ENCODE measurements around the gene HOXD3. TPM values are rescaled to one million over a fixed set of nuclear protein-coding genes. Genes with fewer than 3 reads are reported as not detected.
A peak's percentile ranks its signal among the peaks of the same experiment; 100 is the strongest.

The HOXD3 gene
- total and polyA plus RNA-seq, 2 experiments from 2014 or later, result 2.3 to 3.2 TPM

DNA sequence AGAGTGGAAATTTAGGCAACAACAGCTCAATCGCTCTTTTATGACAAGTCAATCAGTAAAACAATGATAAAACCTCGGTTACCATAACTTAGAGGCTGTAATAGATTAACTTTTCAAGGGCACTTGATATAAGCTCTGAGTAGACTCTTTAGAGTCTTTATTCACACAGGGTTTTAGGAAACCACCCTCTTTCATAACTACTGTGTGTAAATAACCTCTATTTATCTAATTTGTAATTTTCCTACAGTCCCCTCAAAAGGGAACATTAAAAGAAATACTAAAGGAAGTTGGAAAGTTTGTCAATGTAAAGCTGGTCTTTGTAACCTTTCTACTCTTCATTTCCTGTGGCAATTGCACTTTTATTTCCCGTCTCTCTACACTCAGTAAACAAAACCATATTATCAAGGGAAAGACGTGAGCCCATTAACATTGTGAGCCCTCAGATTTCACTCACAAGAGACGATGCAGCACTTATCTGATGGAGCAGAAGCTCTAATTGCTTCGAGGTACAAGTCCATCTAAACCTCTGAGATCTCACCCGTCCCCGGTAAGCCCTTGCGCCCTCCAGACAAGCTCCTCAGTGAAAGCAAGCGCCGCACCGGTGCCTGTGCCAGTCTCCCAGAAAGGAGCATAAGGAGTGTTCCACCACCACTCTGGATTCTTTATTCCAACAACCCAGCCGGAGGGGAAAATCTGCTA is 30.2 kb downstream of the HOXD3 start:
- Histone ChIP-seq H3K9me2 (ENCODE audit: insufficient read depth) (no peaks in the 10 kb centered on the region), H4K20me1 (ENCODE audit: insufficient read depth) (no peaks in the 10 kb centered on the region), H3K27me3 (replicated peaks; ENCODE audit: insufficient read depth) (no peaks in the 10 kb centered on the region), H3K27ac (peak overlapping the region; percentile 54), H3F3A (ENCODE audit: insufficient read depth) (peaks cover 6% of the 10 kb centered on the region; the same call in 1 of the 2 replicates), H3K4me1 (ENCODE audit: insufficient read depth) (0 out of 2 replicates have a peak, but pooled peaks cover 5% of the 10 kb centered on the region), H3K36me3 (ENCODE audit: low read depth) (no peaks in the 10 kb centered on the region), H3K9me3 (ENCODE audit: low read depth) (no peaks in the 10 kb centered on the region), H3K4me2 (ENCODE audit: unreplicated experiment) (peak overlapping the region; percentile 87), H3K9ac (peak overlapping the region; percentile 83), H3K4me3 (peak overlapping the region; percentile 86), H3K79me2 (ENCODE audit: insufficient read depth) (peaks cover 9% of the 10 kb centered on the region; the same call in 1 of the 2 replicates), H2AFZ (peak overlapping the region; percentile 96)
- peak; percentile 64 for DNase-seq
- 14 to 15% methylated on average over 13 of the region's 13 CpGs for WGBS, 2 experiments (ENCODE audit: low coverage in 1 of 2, low lambda C conversion rate in 2 of 2, missing lambda C conversion rate in 2 of 2)
- TF ChIP-seq EZH2 (IDR thresholded peaks at IDR 0.05; ENCODE audit: insufficient read depth, poor library complexity, severe bottlenecking), result no peak
- no peak for TF ChIP-seq EZH2phosphoT487 (IDR thresholded peaks at IDR 0.05; ENCODE audit: insufficient read depth, low read depth)
- in situ Hi-C loops (cut with MboI), result no loop called here

DNA sequence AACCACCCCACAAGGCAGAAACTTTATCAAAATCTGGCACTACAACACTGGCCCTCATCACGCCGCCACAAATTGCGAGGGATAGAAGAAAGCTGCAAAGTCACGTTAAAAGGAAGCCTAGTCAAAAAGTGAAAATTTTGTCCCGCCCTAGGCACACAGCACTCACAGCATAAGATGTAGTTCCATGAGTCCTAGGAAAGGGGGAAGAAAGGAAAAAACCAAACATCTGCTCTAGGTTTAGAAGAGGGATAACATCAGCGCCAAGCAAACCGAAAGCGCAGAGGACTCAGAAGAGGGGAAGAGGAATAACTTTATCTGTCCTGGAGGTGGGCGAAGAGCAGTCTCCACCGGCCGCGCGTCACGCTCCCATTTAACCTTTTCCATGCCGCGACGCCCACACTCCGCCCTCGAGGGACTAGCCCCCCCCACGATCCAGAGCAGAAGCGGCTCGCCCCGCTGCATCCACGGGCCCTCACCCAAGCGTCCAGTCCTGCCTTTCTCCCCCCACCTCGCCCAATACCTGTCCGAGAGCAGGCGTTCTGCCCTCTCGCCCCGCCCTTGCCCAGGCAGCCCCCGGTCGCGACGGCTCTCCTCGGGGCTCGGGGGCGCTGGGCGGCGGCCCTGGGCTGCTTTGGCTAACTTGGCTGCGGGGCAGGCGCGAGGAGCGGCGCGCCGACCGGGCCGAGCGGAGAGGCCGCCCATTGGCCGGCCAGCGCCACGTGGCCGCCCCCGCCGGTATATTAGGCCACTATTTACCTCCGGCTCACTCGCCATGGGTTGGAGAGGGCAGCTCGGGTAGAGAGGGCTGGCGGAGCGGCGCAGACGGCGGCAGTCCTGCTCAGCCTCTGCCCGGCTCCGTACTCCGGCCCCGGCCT is 31.0 kb downstream of the HOXD3 start, which contains the start of gene HOXD1:
Gene HOXD1, plus strand, starts transcription at position 770 of the 875 bp plus-strand sequence. CDS start 134 bp downstream, outside the sequence.
- in situ Hi-C loops (cut with MboI), result no loop called here
- Histone ChIP-seq H3K4me2 (ENCODE audit: unreplicated experiment) (peak within 1 kb of the TSS; percentile 87), H3K4me3 (peak within 1 kb of the TSS; percentile 86), H3K4me1 (ENCODE audit: insufficient read depth) (0 out of 2 replicates have a peak, but pooled peaks cover 5% of the 10 kb centered on the region), H2AFZ (peak within 1 kb of the TSS; percentile 96), H3K9ac (peak within 1 kb of the TSS; percentile 83), H3K27ac (peak within 1 kb of the TSS; percentile 54), H3K36me3 (ENCODE audit: low read depth) (no peaks in the 10 kb centered on the region), H4K20me1 (ENCODE audit: insufficient read depth) (no peaks in the 10 kb centered on the region), H3K27me3 (replicated peaks; ENCODE audit: insufficient read depth) (no peaks in the 10 kb centered on the region), H3F3A (ENCODE audit: insufficient read depth) (peaks cover 6% of the 10 kb centered on the region; the same call in 1 of the 2 replicates), H3K79me2 (ENCODE audit: insufficient read depth) (peaks cover 9% of the 10 kb centered on the region; the same call in 1 of the 2 replicates), H3K9me3 (ENCODE audit: low read depth) (no peaks in the 10 kb centered on the region), H3K9me2 (ENCODE audit: insufficient read depth) (no peaks in the 10 kb centered on the region)
- 1% methylated on average over 50 to 65 of the region's 68 CpGs for WGBS, 2 experiments (ENCODE audit: low coverage in 1 of 2, low lambda C conversion rate in 2 of 2, missing lambda C conversion rate in 2 of 2)
- TF ChIP-seq EZH2phosphoT487 (IDR thresholded peaks at IDR 0.05; ENCODE audit: insufficient read depth, low read depth) (no peak), EZH2 (IDR thresholded peaks at IDR 0.05; ENCODE audit: insufficient read depth, poor library complexity, severe bottlenecking) (no peak)
- DNase-seq, result peak; percentile 84

DNA sequence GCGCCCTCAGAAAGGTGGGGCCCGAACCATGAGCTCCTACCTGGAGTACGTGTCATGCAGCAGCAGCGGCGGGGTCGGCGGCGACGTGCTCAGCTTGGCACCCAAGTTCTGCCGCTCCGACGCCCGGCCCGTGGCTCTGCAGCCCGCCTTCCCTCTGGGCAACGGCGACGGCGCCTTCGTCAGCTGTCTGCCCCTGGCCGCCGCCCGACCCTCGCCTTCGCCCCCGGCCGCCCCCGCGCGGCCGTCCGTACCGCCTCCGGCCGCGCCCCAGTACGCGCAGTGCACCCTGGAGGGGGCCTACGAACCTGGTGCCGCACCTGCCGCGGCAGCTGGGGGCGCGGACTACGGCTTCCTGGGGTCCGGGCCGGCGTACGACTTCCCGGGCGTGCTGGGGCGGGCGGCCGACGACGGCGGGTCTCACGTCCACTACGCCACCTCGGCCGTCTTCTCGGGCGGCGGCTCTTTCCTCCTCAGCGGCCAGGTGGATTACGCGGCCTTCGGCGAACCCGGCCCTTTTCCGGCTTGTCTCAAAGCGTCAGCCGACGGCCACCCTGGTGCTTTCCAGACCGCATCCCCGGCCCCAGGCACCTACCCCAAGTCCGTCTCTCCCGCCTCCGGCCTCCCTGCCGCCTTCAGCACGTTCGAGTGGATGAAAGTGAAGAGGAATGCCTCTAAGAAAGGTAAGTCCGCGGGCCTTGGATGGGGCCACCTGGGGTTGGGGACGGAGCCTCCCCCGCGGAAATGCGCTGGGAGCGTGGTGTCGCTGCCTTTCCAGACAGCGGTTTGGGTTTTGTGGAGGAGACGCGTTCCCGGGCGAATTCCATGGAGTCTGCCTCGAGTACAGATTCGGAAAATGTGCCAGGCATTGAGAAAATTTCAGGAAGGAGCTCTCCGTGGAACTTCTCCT is 31.9 kb downstream of the HOXD3 start:
- Histone ChIP-seq H3K27ac (peak overlapping the region; percentile 54; the same call in 1 of the 2 replicates), H3K4me3 (peak overlapping the region; percentile 86), H2AFZ (peak overlapping the region; percentile 96), H3K36me3 (ENCODE audit: low read depth) (no peaks in the 10 kb centered on the region), H3K9ac (peak overlapping the region; percentile 83), H3K4me2 (ENCODE audit: unreplicated experiment) (peak overlapping the region; percentile 87), H3K27me3 (replicated peaks; ENCODE audit: insufficient read depth) (no peaks in the 10 kb centered on the region), H4K20me1 (ENCODE audit: insufficient read depth) (no peaks in the 10 kb centered on the region), H3F3A (ENCODE audit: insufficient read depth) (peaks cover 6% of the 10 kb centered on the region; the same call in 1 of the 2 replicates), H3K9me3 (ENCODE audit: low read depth) (no peaks in the 10 kb centered on the region), H3K4me1 (ENCODE audit: insufficient read depth) (0 out of 2 replicates have a peak, but pooled peaks cover 5% of the 10 kb centered on the region), H3K79me2 (ENCODE audit: insufficient read depth) (peaks cover 9% of the 10 kb centered on the region; the same call in 1 of the 2 replicates), H3K9me2 (ENCODE audit: insufficient read depth) (no peaks in the 10 kb centered on the region)
- in situ Hi-C loops (cut with MboI), result no loop called here
- DNase-seq, result peak; percentile 39
- WGBS, 2 experiments (ENCODE audit: low coverage in 1 of 2, low lambda C conversion rate in 2 of 2, missing lambda C conversion rate in 2 of 2), result 3 to 5% methylated on average over 50 to 67 of the region's 98 CpGs
- TF ChIP-seq EZH2phosphoT487 (IDR thresholded peaks at IDR 0.05; ENCODE audit: insufficient read depth, low read depth), result no peak
- TF ChIP-seq EZH2 (IDR thresholded peaks at IDR 0.05; ENCODE audit: insufficient read depth, poor library complexity, severe bottlenecking), result no peak

Data from GM23248 (cell line).